HFF-Myc (cell line): Measurements from ENCODE around the gene SOD1.

Experiments
- DNase-seq: peaks from one replicate; pipeline ENCODE4 v3.0.0-alpha.2; 2011; ENCODE audit warnings: low read depth; ENCODE audit errors: extremely low read depth
- H3K4me3 ChIP-seq: replicated peaks from 2 replicates; pipeline ENCODE4 v1.5.1; 2011; ENCODE audit warnings: low read depth, mild to moderate bottlenecking, control low read depth, low read length
- TF ChIP-seq, protein P1 (sequence below): IDR thresholded peaks from 2 replicates; pipeline ENCODE4 v1.5.1; 2012; ENCODE audit warnings: mild to moderate bottlenecking, low read depth, low read length, control low read depth; ENCODE audit errors: missing control alignments

The SOD1 gene

DNA sequence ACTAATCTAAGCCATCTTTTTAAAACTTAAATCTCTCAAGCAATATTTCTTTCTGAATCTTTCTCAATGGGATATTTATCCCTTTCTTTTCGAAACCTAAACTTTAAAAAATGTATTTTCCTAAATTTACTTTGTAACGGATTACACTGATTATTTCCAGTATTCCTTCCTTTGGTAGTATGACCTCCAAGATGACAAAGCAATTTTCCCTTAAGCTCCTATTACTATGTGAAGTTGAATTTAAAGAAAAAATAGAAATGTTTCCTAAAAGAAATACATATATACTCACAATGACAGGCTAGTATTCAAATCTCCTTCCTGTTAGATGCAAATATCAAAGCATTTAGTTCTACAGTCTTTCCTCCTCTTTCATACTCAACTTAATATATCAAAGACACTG lies 56.6 kb downstream of the SOD1 start:
- TF ChIP-seq, protein P1, sequence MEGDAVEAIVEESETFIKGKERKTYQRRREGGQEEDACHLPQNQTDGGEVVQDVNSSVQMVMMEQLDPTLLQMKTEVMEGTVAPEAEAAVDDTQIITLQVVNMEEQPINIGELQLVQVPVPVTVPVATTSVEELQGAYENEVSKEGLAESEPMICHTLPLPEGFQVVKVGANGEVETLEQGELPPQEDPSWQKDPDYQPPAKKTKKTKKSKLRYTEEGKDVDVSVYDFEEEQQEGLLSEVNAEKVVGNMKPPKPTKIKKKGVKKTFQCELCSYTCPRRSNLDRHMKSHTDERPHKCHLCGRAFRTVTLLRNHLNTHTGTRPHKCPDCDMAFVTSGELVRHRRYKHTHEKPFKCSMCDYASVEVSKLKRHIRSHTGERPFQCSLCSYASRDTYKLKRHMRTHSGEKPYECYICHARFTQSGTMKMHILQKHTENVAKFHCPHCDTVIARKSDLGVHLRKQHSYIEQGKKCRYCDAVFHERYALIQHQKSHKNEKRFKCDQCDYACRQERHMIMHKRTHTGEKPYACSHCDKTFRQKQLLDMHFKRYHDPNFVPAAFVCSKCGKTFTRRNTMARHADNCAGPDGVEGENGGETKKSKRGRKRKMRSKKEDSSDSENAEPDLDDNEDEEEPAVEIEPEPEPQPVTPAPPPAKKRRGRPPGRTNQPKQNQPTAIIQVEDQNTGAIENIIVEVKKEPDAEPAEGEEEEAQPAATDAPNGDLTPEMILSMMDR: no peak
- no peak for DNase-seq
- no peak overlapping the region for H3K4me3 ChIP-seq
